Measurements from ENCODE around the gene ZNF385D. TPM values are rescaled to one million over a fixed set of nuclear protein-coding genes. Genes with fewer than 3 reads are reported as not detected.

Gene ZNF385D
- total RNA-seq, 2 donors from 2014 or later, result 1.5 to 2.6 TPM

GRCh38 chr3:21649519-21649918, 101.5 kb downstream of the ZNF385D start:
- H3K27ac ChIP-seq, result no peak overlapping the region
- no peak overlapping the region for H3K4me3 ChIP-seq
- no peak for DNase-seq
- no peaks in the 10 kb centered on the region for H3K27me3 ChIP-seq
- no peaks in the 10 kb centered on the region for H3K36me3 ChIP-seq
- no peaks in the 10 kb centered on the region for H3K4me1 ChIP-seq
- TF ChIP-seq CTCF (IDR thresholded peaks at IDR 0.05), result no peak
- H3K9ac ChIP-seq (ENCODE audit: low read depth in 2 of 2, low read length in 2 of 2), result no peak overlapping the region
- no peaks in the 10 kb centered on the region for H3K9me3 ChIP-seq
- intact Hi-C loops (cut with DNase I), result no loop called here

GRCh38 chr3:21647961-21648360, 103.0 kb downstream of the ZNF385D start:
- Histone ChIP-seq H3K9me3 (no peaks in the 10 kb centered on the region), H3K27ac (no peak overlapping the region), H3K4me3 (no peak overlapping the region), H3K36me3 (no peaks in the 10 kb centered on the region), H3K27me3 (no peaks in the 10 kb centered on the region), H3K4me1 (no peaks in the 10 kb centered on the region), H3K9ac (ENCODE audit: low read depth in 2 of 2, low read length in 2 of 2) (no peak overlapping the region)
- intact Hi-C loops (cut with DNase I), result no loop called here
- no peak for DNase-seq
- TF ChIP-seq CTCF (IDR thresholded peaks at IDR 0.05), result no peak

- H3K9ac ChIP-seq (ENCODE audit: low read depth in 2 of 2, low read length in 2 of 2), result no peak overlapping the region
- DNase-seq, result no peak
- no peaks in the 10 kb centered on the region for H3K9me3 ChIP-seq
- intact Hi-C loops (cut with DNase I), result no loop called here
- H3K27me3 ChIP-seq, result no peaks in the 10 kb centered on the region
- H3K36me3 ChIP-seq, result no peaks in the 10 kb centered on the region
- no peaks in the 10 kb centered on the region for H3K4me1 ChIP-seq
- TF ChIP-seq CTCF (IDR thresholded peaks at IDR 0.05), result no peak
- H3K27ac ChIP-seq, result no peak overlapping the region
- H3K4me3 ChIP-seq, result no peak overlapping the region
These were observed 105.7 kb downstream of the ZNF385D start for GRCh38 chr3:21645121-21645897.

GRCh38 chr3:21644268-21644667, 106.7 kb downstream of the ZNF385D start:
- H3K27me3 ChIP-seq, result no peaks in the 10 kb centered on the region
- TF ChIP-seq CTCF (IDR thresholded peaks at IDR 0.05), result no peak
- intact Hi-C loops (cut with DNase I), result no loop called here
- no peak overlapping the region for H3K9ac ChIP-seq (ENCODE audit: low read depth in 2 of 2, low read length in 2 of 2)
- no peak overlapping the region for H3K27ac ChIP-seq
- H3K9me3 ChIP-seq, result no peaks in the 10 kb centered on the region
- H3K4me3 ChIP-seq, result no peak overlapping the region
- no peaks in the 10 kb centered on the region for H3K36me3 ChIP-seq
- H3K4me1 ChIP-seq, result no peaks in the 10 kb centered on the region
- DNase-seq, result no peak

GRCh38 chr3:21643752-21644151, 107.3 kb downstream of the ZNF385D start:
- no peak for TF ChIP-seq CTCF (IDR thresholded peaks at IDR 0.05)
- H3K4me1 ChIP-seq, result no peaks in the 10 kb centered on the region
- intact Hi-C loops (cut with DNase I), result no loop called here
- H3K27ac ChIP-seq, result no peak overlapping the region
- H3K36me3 ChIP-seq, result no peaks in the 10 kb centered on the region
- H3K4me3 ChIP-seq, result no peak overlapping the region
- H3K27me3 ChIP-seq, result no peaks in the 10 kb centered on the region
- no peaks in the 10 kb centered on the region for H3K9me3 ChIP-seq
- no peak overlapping the region for H3K9ac ChIP-seq (ENCODE audit: low read depth in 2 of 2, low read length in 2 of 2)
- no peak for DNase-seq

Data from colonic mucosa (tissue), 4 donors.